Effector CD8-positive, alpha-beta T cell (primary cell): Measurements from ENCODE around the gene KAZN.
A peak's percentile ranks its signal among the peaks of the same experiment; 100 is the strongest.
"Not testable (repeated sequence)": the region's sequence is repeated elsewhere in the genome, so short reads cannot be mapped to it uniquely, and the experiment has no call there.

Source experiments
- DNase-seq: peaks from one replicate; lab custom pipeline; 2025; lab: John Stamatoyannopoulos, UW

The KAZN gene

GRCh38 chr1:15110867-15111230, 512.4 kb downstream of the KAZN start:
- DNase-seq = no peak

DNA sequence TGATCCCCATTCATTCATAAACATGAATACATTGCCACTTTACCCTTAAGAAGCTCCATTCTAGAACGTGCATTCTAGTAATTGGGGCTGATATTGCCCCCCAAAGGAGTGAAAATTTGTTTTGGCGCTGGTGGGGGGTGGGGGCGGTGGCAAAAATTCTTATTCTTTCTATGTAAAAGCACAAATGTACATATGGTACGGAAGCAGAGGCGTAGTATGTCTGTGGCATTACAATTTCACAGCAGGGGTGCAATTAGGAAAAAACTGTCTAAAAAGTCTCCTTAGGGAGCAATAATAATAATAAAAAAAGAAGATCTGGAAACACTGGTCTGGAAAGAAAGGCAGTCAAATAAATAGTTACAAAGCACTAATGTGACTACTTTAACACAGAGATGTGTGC, 514.7 kb downstream of the KAZN start:
- DNase-seq = no peak

DNA sequence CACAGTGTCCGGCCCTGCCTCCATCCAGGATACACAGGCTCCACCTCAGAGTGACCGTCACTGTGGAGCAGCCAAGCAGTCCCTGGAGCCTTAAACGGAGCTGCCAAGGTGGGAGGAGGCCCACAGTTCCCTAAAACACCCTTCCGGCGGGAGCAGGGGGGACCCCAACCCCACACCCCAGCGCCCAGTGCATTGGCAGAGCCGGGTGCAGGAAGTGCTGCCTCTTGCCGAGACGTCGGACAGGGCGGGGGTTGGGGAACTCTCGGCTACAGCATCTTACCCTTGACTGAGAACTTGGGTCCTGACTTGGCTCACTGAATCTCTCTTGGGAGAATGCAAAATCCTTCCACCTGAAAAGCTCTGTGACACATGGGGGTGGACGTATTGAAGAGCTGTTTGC, 516.4 kb downstream of the KAZN start:
- no peak for DNase-seq

GRCh38 chr1:15115542-15116330, 517.3 kb downstream of the KAZN start:
- DNase-seq = no peak

GRCh38 chr1:15116966-15117365, 518.5 kb downstream of the KAZN start:
- no peak for DNase-seq

DNA sequence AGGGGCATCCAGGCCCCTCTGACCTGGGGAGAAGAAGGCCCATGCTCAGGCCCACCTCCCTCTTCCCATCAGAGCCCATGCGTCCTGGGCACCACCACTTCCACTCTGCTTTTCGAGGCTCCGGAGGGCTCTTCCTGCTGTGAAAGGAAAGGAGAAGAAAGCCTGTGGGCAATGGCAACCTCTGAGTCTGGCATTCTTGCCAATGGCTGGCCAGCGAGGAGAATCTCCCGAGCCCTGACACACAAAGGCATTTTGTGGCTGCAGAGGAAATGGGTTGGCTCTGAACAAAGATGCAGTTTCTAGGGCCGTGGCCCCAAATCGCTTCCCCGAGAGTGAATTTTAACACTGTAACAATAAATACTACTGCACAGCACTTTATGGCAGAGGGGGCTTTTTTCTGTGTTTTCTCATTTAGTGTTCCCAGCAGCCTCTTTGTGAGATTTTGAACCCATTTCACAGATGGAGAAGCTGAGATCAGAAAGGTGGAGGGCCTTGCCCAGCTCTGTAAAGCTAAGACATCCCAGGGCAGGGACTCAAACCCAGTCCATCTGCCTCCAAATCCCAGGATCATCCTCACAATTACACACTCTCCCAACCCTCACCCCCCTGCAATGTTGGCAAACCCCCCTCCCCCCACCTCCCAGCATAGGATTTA, 519.3 kb downstream of the KAZN start:
- DNase-seq = no peak

DNA sequence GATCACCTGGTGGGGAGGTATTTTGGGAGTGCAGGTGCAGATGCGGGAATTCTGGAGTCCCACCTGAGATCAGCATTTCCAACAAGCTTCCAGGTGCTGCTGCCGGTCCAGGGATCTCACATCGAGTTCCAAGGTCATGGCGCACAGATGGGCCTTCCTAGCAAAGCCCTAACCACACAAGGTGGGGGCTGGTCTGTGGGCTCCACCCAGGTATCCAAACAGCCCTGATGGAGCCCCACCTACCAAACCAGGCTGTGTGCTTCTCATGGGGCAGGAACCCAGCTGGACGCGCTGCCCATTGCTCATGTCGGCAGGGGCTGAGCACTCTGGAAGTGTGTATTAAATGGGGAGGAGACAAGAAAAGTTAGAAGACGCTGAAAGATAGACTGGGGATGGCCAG, 520.1 kb downstream of the KAZN start:
- no peak for DNase-seq

DNA sequence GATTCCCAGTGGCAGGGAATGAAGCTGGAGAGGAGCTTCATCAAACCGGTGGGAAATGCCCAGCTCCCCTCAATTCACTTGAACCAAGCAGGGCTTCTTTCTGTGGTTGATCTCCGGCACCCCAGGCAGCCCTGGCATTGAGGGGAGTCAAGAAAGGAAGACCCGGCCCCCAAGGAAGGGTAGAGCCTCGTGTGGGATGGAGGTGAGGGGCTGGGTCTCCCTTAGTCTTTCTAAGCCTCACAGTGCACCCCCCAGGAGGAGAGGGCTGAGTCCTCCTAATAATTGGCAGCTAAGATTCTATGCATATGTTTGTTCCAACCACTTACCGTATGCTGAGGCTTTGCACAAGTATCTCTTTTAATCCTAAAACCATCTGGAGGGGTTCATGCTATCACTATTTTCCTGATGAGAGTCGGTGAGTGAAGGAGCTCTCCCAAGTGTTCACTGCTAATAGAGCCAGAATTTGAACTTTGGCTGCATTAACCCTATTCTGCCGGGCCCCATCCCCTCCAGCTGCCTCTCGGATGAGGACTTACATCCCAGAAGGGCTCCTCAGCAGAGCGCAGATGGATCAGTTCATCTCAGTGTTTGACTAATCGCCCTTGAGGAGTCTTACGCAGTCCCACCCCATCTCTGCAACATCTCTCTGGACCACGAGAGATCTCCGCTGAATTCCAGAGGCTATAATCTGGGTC, 521.9 kb downstream of the KAZN start:
- no peak for DNase-seq

GRCh38 chr1:15122331-15122730, 523.8 kb downstream of the KAZN start:
- no peak for DNase-seq

DNA sequence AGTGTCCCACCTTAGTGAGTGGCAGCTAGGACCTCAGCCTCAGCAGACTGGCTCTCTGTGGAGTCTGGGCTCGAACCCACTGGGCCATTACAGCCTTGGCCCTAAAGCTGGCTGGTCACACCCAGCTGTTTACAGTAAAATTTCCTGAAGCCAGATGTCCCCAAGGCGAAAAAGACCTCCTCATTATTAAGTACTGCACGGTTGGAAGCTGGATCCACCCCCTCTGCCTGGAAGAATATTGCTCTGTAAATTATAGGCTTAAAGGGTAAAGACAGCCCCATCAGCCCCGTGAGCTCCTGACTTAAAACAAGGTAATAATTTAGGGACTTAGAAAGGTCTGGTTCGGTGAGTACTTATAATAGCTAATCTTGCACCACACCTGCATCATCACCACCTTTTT, 524.8 kb downstream of the KAZN start:
- no peak for DNase-seq

- DNase-seq = no peak
Observed at GRCh38 chr1:15123925-15124324, 525.4 kb downstream of the KAZN start.

- DNase-seq = no peak
Observed at GRCh38 chr1:15124362-15125100, 526.0 kb downstream of the KAZN start.

GRCh38 chr1:15125101-15125745, 526.7 kb downstream of the KAZN start:
- no peak for DNase-seq

DNA sequence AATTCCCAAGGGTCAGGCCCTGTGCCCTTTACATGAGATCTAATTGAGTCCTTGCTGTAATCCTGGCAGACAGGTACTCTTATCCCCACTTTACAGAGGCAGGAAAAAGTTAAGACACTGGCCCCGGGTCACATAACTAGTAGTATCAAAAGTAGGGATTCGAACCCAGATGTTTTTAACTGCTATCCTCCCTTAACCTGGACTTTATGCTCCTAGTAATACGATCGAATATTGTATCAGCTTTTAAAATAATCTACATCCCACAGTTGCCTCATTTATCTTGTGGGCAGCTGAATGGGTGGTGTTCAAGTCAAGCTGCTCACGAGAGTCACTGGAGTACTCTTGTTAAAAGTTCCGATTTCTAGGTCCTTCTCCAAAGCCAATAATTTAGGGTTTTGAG, 529.6 kb downstream of the KAZN start:
- DNase-seq = no peak

DNA sequence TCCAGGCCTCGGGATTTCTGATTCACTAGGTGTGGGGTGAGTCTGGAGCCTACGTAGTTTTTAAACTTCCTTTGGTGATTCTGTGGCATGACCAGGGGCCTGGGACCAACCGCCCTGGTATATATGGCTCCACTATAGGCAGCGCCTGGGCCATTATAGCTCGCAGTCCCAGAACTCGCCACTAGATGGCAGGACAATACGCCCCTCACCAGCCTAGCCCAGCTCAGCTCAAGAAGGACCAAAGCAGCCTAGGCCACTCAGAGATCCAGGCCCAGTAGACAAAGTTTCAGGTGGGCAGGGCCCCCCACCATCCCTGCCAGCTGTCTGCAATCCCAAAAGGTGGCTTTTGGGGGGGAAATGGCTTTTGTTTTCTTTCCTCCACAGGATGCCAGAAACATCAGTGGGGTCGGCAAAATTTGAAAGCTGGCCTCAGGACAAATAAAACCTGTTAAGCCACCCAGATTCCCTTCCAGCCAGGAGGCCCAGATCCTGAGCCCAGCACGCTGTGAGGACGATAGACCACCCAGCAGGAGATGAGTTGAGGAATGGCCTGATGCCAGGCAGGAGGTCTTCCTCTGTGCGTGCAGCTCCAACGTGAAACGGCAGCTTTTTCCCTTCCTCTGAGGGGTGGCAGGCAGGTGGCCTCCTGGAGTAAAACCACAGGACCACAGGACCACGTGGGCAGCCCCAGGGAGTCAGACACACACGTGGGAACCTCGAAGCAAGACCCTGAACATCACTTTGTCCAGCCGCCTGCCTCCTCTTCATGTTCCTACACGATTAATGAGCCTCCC, 530.2 kb downstream of the KAZN start:
- peak; percentile 34 for DNase-seq

- no peak for DNase-seq
Observed at GRCh38 chr1:15129944-15130343, 531.5 kb downstream of the KAZN start.

DNA sequence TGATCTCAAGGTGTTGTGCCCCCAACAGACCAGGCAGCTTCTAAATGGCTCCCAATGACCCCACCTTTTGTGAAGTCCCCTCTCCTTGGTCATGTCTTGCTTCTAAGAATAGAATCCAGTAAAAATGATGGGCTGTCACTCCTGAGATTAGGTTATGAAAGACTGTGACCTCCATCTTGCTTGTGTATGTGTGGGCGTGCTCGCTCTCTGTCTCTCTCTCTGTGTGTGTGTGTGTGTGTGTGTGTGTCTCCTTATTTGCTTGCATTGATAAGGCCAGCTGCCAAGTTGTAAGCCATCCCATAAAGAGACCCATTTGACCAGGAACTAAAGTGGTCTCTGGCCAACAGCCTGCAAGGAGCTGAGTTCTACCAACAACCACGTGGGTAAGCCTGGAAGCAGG, 532.1 kb downstream of the KAZN start:
- no peak for DNase-seq

GRCh38 chr1:15132965-15133364, 534.5 kb downstream of the KAZN start:
- DNase-seq = no peak

DNA sequence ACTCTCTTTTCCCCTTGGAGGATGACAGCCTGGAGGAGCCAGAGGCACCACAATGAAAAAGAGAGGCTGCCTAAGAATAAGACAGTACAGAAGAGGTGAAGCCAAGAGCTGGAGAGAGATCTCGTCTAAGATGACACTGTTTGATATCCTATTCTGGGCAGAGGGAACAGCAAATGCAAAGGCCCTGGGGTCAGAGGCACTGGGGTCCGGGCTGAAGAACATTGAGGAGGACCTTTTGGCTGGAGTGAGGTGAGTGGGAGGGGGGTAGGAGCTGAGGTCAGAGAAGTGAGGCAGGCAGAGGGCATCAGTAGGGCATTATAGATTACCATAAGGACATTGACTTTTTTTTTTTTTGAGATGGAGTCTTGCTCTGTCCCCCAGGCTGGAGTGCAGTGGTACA, 535.8 kb downstream of the KAZN start:
- no peak for DNase-seq

- not testable (repeated sequence) for DNase-seq
Observed at GRCh38 chr1:15135604-15136003, 537.1 kb downstream of the KAZN start.

DNA sequence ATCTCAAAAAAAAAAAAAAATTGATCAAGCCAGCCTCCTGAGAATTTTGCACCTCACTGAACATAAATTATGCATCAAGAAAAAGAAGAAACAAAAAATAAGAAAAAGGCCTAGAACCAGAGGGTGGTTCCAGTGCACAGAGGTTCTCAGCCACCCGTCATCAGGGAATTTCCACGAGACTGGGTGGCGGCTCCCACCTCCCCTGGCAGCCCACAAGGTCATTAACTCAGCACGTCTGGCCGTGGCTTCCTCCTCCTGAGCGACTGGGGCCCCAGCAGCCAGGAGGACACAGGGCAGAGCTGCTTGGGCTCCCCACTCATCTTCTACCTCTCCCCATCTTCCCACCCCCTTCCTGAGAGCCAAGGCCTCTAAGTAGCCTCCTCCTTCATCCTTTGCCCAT, 539.3 kb downstream of the KAZN start:
- DNase-seq = no peak
